Stimulated activated CD4-positive, alpha-beta T cell treated with anti-CD3 and anti-CD28 coated beads, TNF-alpha, amount 100 ng/mL, for 1 hour (primary cell): ENCODE measurements around the gene PUM2.

Experiments used
- DNase-seq, 3 donors: peaks; one replicate each; pipeline ENCODE4 v3.0.0-alpha.2; 2020; ENCODE audit warnings: low read depth in 3 of 3, low spot score in 1 of 3

Gene PUM2

GRCh38 chr2:20203521-20204225, 147.0 kb downstream of the PUM2 start:
- no peak for DNase-seq

GRCh38 chr2:20203072-20203471, 147.6 kb downstream of the PUM2 start:
- no peak for DNase-seq

- no peak for DNase-seq
Measured at GRCh38 chr2:20201671-20202070, 149.0 kb downstream of the PUM2 start.

- no peak for DNase-seq
Measured at GRCh38 chr2:20200697-20201555, 149.7 kb downstream of the PUM2 start.

- DNase-seq, result no peak
Measured at GRCh38 chr2:20199633-20200270, 150.9 kb downstream of the PUM2 start.

GRCh38 chr2:20198796-20199632, 151.6 kb downstream of the PUM2 start:
- no peak for DNase-seq
